DND-41 (cell line): ENCODE data around the gene WRAP73.

Experiments used
- ATAC-seq: fragments of 200-7000 bp; cut with Tn5 transposase; 3 replicates; pipeline ENCODE4 v1.9.1; 2021; ENCODE audit warnings: low read depth; ENCODE audit not compliant: insufficient read depth
- DNase-seq: peaks from one replicate; pipeline ENCODE4 v3.0.0-alpha.2; 2020
- H2AFZ ChIP-seq: 2 replicates; pipeline ENCODE4 v1.6.0; 2012; ENCODE audit warnings: low read depth, low read length
- H3K27ac ChIP-seq: 2 replicates; pipeline ENCODE4 v1.5.1; 2012; ENCODE audit warnings: low read length, inconsistent platforms
- H3K27me3 ChIP-seq: fragments of 200-600 bp; sonication (generic); 2 replicates; pipeline ENCODE4 v1.6.0; 2012; ENCODE audit warnings: low read length, mild to moderate bottlenecking, inconsistent platforms; ENCODE audit not compliant: insufficient read depth, poor library complexity
- H3K36me3 ChIP-seq: 2 replicates; pipeline ENCODE4 v1.5.1; 2012; ENCODE audit warnings: low read length, inconsistent platforms; ENCODE audit not compliant: insufficient read depth
- H3K4me1 ChIP-seq: 2 replicates; pipeline ENCODE4 v1.5.1; 2012; ENCODE audit warnings: mild to moderate bottlenecking, low read length; ENCODE audit not compliant: insufficient read depth
- H3K4me2 ChIP-seq: 2 replicates; pipeline ENCODE4 v1.6.0; 2012; ENCODE audit warnings: mild to moderate bottlenecking, moderate library complexity, low read length, inconsistent platforms; ENCODE audit not compliant: insufficient read depth
- H3K4me3 ChIP-seq, 2 experiments: fragments of 200-600 bp in 1 of 2; shearing (Covaris generic) in 1 of 2; 2 replicates each; pipeline ENCODE4 v1.5.1; 2012 to 2016; ENCODE audit warnings: inconsistent platforms in 2 of 2, low read length in 2 of 2, mild to moderate bottlenecking in 2 of 2, low read depth in 1 of 2, moderate library complexity in 1 of 2
- H3K79me2 ChIP-seq: 2 replicates; pipeline ENCODE4 v1.6.0; 2012; ENCODE audit warnings: low read length, inconsistent platforms; ENCODE audit not compliant: insufficient read depth
- H3K9ac ChIP-seq: 2 replicates; pipeline ENCODE4 v1.6.0; 2012; ENCODE audit warnings: low read depth, mild to moderate bottlenecking, inconsistent platforms, low read length, moderate library complexity
- H3K9me3 ChIP-seq: 2 replicates; pipeline ENCODE4 v1.5.1; 2012; ENCODE audit warnings: low read length, moderate library complexity, mild to moderate bottlenecking, inconsistent platforms; ENCODE audit not compliant: insufficient read depth, severe bottlenecking
- H4K20me1 ChIP-seq: 2 replicates; pipeline ENCODE4 v1.6.0; 2012; ENCODE audit warnings: low read length; ENCODE audit not compliant: insufficient read depth
- EZH2 ChIP-seq: IDR thresholded peaks from 3 replicates; pipeline ENCODE4 v1.6.1; 2012; ENCODE audit warnings: borderline replicate concordance, low read depth, mild to moderate bottlenecking, moderate library complexity, low read length, inconsistent platforms; ENCODE audit not compliant: severe bottlenecking
- TF ChIP-seq, protein P1 (sequence below): IDR thresholded peaks from 2 replicates; pipeline ENCODE4 v1.5.1; 2012; ENCODE audit warnings: borderline replicate concordance, low read length, moderate library complexity, mild to moderate bottlenecking; ENCODE audit not compliant: poor library complexity, severe bottlenecking; ENCODE audit errors: extremely low read depth

Gene WRAP73

DNA sequence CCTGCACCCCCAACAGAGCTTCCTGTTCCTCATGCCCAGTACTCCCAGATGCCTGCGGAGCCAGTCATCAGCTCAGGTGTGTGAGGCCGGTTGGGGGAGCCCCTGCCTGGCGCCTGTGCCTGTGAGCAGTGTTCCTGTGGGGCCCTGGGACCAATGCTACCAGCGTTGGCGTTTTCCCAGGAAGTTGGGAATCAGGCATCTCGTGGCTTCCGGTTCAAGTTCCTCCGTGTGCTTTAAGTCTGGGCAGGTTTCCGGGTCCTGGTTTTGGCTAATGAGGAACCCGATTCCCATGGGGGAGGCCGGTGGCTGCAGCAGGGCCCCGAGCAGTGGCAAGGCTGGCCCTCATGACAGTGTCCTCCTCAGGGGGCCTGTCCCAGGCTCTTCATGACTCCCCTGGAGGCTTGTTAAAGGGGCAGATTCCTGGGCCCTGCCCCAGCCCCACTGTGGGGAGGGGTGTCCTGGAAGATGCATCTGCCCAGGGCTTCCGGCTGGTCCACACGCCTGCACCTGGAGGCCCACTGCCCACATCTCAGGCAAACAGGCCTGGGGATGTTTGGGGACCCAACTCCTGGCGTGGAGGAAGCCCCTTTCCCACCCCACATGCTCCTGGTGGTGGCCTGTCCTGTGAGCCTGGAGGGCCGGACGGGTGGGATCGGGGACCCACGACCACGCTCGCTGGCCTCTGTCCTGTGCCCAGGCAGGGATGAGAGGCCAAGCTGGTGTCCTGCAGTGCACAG is 28.6 kb upstream of the WRAP73 start:
- Histone ChIP-seq H3K27ac (no peak overlapping the region), H3K9ac (no peak overlapping the region), H3K4me1 (no peaks in the 10 kb centered on the region), H3K4me3 (no peak overlapping the region), H3K9me3 (no peaks in the 10 kb centered on the region), H3K27me3 (no peaks in the 10 kb centered on the region), H2AFZ (no peak overlapping the region), H3K4me2 (no peak overlapping the region), H3K36me3 (peaks cover 9% of the 10 kb centered on the region), H4K20me1 (peaks cover 91% of the 10 kb centered on the region), H3K79me2 (peaks cover 41% of the 10 kb centered on the region)
- TF ChIP-seq, protein P1, sequence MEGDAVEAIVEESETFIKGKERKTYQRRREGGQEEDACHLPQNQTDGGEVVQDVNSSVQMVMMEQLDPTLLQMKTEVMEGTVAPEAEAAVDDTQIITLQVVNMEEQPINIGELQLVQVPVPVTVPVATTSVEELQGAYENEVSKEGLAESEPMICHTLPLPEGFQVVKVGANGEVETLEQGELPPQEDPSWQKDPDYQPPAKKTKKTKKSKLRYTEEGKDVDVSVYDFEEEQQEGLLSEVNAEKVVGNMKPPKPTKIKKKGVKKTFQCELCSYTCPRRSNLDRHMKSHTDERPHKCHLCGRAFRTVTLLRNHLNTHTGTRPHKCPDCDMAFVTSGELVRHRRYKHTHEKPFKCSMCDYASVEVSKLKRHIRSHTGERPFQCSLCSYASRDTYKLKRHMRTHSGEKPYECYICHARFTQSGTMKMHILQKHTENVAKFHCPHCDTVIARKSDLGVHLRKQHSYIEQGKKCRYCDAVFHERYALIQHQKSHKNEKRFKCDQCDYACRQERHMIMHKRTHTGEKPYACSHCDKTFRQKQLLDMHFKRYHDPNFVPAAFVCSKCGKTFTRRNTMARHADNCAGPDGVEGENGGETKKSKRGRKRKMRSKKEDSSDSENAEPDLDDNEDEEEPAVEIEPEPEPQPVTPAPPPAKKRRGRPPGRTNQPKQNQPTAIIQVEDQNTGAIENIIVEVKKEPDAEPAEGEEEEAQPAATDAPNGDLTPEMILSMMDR = no peak
- TF ChIP-seq EZH2 = no peak
- DNase-seq (no peak), ATAC-seq (no peak)

DNA sequence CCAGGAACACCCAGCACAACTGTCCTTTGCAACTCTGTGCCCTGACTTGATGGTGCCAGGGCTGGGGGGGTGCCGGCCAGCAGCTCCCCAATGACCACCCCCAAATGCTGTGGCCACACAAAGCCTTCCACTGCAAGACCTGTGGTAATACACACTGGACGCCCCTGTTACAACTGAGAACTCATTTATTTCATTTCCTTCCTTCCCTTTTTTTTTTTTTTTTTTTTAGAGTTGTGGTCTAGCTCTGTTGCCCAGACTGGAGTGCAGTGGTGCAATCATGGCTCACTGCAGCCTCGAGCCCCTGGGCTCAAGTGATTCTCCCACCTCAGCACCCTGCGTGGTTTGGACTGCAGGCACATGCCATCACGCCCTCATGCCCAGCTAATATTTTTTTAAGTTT is 27.6 kb upstream of the WRAP73 start:
- Histone ChIP-seq H2AFZ (no peak overlapping the region), H4K20me1 (peaks cover 91% of the 10 kb centered on the region), H3K27me3 (no peaks in the 10 kb centered on the region), H3K4me1 (no peaks in the 10 kb centered on the region), H3K36me3 (no peaks in the 10 kb centered on the region), H3K79me2 (peaks cover 52% of the 10 kb centered on the region), H3K4me2 (no peak overlapping the region), H3K4me3 (no peak overlapping the region), H3K9ac (no peak overlapping the region), H3K9me3 (no peaks in the 10 kb centered on the region), H3K27ac (no peak overlapping the region)
- DNase-seq (no peak), ATAC-seq (no peak)
- TF ChIP-seq, protein P1 = no peak
- TF ChIP-seq EZH2 = no peak

- ATAC-seq (peak; percentile 38; the same call in 2 of the 3 replicates), DNase-seq (peak; percentile 11)
- TF ChIP-seq EZH2 = no peak
- TF ChIP-seq, protein P1 = no peak
- peaks cover 91% of the 10 kb centered on the region for H4K20me1 ChIP-seq
- H3K4me1 ChIP-seq = no peaks in the 10 kb centered on the region
- no peak overlapping the region for H3K9ac ChIP-seq
- no peaks in the 10 kb centered on the region for H3K27me3 ChIP-seq
- H3K9me3 ChIP-seq = no peaks in the 10 kb centered on the region
- no peaks in the 10 kb centered on the region for H3K36me3 ChIP-seq
- H3K79me2 ChIP-seq = peaks cover 57% of the 10 kb centered on the region
- no peak overlapping the region for H3K4me2 ChIP-seq
- no peak overlapping the region for H2AFZ ChIP-seq
- H3K4me3 ChIP-seq = no peak overlapping the region
- no peak overlapping the region for H3K27ac ChIP-seq
Observed at GRCh38 chr1:3676581-3677470, 26.9 kb upstream of the WRAP73 start.
